TTC549 (cell line): ENCODE measurements around the gene PCED1B.
"Not testable (repeated sequence)": the region's sequence is repeated elsewhere in the genome, so short reads cannot be mapped to it uniquely, and the experiment has no call there.

ENCODE experiments used
- FAIRE-seq: peaks from 2 replicates; lab custom pipeline; 2012; peaks lifted over from hg19 to GRCh38; lab: Jason Lieb, UNC

PCED1B gene

DNA sequence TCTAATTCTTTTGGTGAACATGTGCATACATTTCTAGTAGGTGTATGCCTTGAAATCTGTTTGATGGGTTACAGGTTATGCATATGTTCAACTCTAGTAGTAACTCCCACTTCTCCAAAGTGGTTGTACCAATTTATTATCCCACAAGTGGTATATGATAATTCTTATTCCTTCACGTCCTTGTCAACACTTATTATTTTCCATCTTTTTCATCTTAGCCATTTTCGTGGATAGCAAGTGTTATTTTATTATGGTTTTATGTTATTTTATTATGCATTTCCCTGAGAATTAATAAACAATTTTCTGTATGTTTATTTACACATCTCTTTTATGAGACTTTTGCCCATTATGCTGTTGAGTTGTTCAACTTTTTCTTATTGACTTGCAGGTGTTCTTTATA lies 11.6 kb downstream of the PCED1B start:
- no peak for FAIRE-seq

DNA sequence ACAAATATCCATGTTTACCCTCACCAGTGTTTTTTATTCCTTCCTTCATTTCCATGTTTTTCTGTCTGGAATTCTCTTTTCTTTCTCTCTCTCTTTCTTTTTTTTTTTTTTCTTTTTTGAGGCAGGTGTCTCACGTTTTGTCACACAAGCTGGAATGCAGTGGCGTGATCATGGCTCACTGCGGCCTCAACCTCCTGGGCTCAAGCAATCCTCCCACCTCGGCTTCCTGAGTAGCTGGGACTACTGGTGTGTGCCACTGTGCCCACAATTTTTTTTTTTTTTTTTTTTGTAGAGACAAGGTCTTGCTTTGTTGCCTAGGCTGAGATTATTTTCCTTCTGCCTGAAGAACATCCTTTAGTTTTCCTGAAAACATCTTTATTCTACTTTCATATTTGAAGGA lies 15.4 kb downstream of the PCED1B start:
- no peak for FAIRE-seq

DNA sequence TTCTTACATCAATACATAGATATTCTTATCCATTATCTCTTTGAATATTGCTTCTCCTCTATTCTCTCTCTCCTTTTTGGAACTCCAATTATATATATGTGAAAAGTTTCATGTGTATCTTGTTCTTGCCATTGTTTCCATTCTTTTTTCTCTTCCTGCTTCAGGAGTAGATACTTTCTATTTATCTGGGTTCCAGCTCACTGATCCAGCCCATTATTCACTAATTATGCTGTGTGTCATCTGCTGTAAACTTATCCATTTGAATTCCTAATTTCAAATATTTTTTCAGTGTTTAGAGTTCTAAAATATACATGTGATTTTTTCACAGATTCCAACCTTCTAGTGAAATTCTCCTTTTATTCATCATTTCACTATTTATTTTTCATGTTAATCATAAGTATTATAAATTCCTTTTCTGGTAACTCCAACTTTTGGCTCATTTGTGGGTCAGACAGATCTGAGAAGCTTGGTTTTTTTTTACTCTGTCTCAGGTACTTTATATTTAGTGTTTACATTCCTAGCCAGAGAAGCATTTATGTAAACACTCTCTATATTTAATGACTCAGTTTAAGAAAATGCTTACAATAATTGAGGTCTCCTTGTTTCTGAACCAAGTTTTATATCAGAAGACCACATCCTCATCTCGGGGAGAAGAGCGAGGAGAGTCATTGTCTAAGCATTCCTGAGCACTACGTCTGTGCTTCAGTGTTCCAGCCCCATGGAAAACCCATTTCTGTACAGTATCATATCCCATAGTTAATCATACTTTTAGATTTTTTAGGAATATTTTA lies 16.2 kb downstream of the PCED1B start:
- FAIRE-seq, result no peak

DNA sequence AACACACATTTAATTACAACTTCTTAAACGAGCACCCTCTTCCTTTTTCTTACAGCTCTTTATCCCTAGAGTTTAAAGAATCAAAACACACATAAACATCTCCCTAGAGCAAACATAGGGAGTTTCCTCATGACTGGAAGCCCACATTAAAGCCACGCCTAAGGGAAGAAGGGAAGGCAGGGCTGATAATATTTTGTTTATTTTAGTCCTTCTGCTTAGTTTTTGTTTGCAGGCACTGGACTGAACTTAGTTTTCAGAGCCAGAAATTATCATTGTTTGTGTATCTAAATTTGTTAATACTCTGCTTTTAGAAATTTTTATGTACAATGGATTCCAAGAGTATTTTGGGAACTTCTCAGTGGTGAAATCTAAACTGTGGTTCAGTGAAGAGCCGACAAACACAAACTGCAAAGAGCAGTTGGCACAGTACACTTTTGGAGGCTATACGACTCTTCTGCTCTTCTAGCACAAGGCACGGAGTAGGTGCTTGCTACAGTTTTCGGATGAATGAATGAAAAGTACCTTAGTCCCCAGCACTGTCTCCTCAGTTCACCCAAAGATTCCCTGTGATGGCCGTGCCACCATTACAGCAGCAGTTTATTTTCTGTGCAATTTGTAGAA lies 18.0 kb downstream of the PCED1B start:
- no peak for FAIRE-seq

DNA sequence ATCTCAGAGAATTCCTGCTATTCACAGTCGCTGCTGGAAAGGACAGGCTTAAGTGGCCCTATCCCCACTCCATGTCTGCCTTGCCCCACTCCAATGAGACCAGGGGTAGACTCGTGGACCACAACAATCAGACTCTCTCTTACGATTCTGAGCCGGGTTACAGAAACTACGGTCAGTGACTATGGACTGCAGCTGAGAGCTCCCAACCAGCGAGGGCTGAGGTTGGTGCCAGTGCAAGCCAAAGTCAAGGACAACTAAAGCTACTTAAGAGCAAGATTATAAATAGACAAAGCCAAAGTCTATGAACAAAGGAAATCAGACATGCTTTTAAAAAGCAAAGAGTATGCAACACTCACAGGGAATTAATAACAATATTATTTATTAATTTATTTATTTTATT lies 18.7 kb downstream of the PCED1B start:
- FAIRE-seq, result no peak

DNA sequence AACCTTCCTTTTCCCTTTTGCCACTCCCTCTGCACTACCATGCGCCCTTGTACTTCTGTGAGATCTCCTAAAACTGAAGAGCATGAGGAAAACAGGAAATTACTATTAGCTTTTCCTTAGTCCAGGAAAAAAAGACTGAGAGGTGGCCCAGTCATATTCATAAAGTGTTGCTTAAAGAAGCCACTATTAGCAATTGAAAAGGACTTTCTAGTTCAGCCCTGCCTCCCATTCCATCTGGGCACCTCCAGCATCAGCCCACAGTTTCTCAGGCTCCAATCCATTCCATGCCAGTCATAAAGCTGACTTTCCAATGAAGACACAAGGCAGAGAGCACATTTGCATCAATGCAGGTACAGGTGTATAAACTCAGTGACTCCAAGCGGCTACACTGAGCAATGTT lies 20.2 kb downstream of the PCED1B start:
- no peak for FAIRE-seq

DNA sequence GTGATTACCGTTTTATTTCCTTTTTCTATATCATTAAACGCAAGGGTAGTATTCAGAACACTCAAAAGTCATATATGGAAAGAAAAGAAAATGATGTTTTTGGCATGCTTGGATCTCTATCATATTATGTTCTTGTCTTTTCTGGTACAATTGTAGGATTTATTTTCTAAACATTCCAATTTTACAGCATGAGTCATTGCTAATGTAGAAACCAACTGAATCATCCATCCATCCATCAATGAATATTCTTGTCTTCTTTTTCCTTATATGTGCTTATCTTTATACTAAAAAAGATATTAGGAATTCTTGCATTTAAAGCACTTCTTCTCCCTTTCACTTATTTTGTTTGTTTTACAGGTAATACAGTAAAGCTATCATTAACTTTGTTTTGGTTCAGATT lies 20.7 kb downstream of the PCED1B start:
- FAIRE-seq, result no peak

DNA sequence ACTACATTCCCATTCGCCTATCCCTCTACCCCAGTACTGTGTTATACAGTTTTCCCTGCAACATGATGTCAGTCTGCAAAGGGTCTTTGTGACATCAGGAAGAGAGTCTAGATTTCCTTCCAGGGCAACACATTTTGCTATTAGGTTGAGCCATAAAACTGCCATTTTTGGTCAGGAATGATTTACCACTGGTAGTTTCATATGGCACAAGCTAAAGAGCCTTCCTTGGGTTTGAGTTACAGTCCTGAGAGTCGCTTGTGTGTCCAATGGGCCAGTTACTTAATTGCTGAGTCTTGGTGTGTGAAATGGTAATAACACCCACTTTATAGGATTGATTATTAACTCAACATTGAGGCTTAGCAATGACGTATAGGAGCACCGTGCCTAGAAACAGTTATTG lies 23.0 kb downstream of the PCED1B start:
- no peak for FAIRE-seq

DNA sequence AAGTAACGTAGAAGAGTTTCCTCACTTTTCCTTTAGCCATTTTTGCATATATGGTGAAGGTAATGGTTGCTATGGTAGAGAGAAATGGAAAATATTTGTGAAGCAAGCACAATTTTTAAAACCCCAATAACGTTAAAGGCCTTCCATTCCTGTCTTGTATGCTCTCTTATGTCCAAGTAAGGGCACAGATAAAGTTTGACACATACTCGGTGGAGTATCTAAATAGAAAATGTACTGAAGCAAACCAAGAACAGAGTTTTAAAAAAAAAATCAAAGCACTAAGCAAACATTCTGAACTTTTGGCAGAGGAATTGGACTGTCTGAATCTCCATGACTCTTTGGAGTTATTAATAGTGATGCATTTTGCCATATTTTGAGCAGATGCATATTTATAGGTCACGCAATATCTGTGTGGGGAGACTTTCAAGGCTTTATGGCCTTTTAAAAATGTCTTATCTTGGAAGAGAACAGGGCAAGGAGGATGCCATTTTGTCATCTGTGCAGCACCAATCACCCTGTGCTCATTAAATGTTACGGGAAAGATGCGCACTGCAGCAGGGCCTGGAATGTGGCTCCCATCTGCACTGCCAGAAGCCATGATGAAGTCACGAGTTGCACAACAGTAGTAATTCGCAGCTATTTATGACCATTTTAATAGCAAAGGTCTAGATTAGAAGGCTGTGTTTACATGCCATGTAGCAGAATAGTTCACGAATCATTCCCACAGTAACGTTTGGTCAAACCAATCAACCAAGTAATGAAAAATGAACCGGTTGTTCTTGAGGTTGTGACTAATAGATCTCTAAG lies 23.6 kb downstream of the PCED1B start:
- FAIRE-seq, result no peak

DNA sequence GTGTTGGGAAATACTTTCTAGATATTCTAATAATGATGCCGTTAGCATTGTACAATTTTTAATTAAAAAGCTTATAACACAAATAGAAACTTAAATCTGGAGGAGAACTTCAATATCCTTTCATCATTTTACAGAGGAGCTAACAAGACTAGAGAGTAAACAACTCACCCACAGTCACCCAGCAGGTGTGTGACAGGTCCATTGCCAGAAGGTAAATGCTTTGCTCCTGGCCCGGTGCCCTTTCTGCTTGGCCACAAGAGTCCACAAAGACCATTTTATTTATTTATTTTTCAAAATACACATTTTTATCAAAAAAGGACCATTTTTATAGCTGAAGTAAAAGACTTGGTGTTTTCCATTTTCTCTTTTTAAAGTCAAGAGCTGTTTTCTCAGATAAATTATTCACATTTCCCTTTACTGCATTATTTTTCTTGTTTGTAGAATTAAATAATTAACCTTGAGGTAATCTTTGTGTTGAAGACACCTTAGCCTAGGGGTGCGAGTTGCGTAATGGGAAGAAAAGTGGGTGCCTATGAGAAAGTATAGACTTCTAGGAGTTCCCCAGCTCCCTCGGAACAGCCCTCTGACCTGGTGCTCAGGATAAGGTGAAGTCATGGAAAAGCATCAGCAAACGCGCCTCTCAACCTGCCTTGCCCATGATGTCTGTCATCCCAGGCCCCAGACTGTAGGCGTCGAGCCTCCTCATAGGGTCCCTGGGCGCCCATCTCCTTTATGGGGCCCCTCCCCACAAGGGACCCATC lies 26.7 kb downstream of the PCED1B start:
- no peak for FAIRE-seq

DNA sequence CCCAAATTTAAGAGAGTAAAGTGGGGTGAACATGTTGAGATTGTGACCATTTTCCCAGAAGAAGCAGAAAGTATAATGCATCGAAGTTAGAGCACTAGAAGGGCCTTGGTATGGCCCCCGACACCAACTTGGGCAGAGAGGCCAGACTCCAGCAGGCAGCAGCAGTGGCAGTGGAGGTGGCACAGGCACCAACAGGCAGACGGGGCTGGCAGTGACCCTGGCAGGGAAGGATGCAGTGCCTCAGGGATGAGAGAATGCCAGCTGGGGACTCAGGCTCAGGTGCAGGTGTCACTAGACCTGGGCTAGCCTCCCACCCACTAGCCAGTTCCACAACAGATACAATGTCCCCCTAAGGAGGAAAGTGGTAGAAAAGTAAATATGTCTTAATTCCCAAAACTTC lies 28.0 kb downstream of the PCED1B start:
- FAIRE-seq, result no peak

DNA sequence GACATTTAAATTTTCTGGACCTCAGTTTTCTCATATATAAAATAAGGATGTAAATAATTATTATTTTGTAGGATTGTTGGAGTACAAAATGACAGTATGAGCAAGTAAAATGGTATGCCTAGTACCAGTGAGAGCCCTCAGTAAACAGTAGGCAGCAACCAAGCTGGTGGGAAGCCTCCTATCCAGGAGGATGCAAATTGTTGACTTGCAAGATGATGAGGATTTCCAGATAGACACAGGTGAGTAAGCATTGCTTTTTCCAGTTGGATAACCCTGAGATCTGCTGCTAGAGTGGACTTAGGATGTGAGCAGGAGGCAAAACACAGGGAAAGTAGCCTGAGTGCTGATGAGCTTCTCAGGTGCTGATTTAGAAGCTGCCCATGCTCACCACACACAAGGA lies 28.5 kb downstream of the PCED1B start:
- FAIRE-seq, result no peak

DNA sequence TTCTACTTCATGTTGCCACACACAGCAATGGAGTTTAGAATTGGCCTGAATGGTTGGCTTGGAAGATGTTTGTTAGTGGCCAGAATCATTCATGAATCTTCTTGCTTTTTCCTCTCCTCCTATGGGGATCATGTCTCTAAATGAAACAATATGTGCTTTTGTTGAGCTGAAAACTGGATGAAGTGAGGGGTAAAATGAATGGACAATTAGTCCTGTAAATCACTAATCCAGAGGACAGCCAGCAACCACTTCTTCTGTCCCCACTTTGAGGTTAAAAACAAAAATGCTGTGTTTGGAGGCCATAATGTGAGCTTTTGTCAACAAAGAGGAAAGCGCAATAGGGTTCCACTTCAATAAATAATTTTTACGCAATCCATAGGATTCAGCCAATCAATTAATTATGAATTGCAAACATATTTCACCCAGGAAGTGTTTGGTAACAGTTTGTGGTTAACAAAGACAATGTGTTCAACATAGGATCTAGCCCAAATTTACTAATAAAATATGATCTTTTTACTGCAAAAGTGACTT lies 30.7 kb downstream of the PCED1B start:
- no peak for FAIRE-seq

DNA sequence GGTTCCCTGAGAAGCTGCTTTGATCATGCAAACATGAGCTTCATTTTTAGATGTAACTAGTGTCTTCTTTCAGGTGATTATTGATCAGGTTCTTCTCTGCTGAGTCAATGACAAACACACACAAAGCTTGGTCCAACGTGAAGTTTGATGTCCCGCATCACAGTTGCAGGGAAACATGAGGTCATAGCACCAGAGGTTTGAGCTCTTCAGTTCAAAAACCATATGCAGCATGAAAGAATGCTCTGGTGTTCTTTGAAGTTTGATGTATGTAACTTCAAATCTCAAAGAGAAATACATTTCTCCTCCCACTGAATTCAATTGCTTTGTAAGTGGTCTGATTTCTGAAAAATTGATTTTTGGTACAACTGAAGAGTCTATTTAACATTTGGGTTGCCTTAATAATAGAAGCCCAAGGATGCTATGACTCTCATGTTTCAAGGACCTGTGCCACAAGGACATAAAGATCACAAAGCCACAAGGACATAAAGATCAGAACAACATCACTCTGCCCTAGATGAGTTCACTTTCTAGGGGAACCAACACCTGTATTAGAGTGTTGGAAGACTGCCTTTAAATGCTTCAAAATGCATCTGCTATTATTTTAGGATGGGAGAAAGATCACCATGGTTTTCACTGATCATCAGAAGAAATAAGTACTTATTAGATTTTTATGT lies 31.4 kb downstream of the PCED1B start:
- no peak for FAIRE-seq

DNA sequence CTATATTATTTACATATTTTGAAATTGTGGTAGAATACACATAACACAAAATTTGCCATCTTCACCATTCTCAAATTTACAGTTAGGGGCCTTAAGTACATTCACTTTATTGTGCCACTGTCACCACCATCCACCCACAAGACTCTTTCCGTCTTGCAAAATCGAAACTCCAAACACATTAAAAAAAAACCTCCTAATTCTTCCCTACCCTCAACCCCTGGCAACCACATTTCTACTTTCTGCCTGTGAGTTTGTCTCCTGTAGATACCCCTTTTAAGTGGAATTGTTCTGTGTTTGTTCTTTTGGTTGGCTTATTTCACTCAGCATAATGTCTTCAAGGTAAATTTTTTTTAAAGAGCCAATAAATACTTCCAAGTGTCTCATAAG lies 32.0 kb downstream of the PCED1B start:
- FAIRE-seq, result no peak

DNA sequence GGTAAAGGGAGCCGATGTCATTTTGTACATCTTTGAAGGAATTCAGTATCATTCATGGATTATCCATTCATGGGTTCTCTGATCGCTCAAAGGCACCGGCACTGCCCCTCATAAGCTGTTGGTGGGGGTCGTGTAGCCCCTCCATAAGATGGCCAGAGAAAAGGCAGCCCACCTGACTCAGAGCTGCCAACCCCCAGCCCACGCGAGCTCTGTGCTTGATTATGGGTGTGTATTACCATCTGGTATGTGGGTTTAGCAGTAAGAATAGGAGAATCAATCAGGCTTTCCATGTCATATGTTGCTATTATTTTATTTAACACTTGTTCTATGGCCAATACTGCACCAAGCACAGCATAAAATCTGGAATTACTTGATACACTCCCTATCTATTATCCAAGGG lies 32.4 kb downstream of the PCED1B start:
- no peak for FAIRE-seq

DNA sequence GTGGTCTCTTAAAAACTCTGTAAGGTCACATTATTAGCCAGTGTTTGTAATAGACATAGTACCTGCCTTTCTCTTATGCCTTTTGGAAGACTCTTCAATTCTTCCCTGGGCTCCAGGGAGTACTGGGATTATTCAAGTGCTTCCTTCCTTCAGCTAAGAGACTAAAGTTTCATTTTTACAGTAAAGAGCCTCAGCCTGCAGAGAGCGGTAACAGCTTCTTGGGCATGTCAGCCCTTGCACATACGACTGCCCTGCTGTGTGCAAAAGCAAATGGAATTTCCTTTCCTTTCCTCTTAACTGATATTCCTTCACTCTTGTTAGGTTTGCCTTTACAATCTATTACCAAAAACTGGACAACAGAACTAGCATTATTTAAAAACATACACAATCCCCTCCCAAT lies 33.3 kb downstream of the PCED1B start:
- FAIRE-seq, result no peak

DNA sequence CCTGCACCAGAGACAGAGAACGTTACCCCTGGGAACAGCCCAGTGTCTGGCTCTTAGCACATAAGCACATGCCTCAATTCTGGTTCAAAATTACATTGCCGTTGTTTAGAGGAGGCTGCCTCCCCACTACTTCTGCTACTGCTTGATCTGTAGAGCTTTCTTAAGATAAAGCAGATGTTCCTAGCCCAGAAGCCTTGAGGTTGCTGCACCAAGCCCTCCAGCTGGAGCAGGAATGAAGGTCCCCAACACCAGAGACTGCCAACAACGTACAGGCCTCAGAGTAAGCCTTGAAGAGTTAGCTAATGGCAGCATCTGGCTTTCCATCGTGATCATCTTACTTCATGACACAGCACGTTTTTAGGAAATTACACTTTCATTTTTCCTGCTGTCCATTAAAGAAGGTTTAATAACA lies 35.1 kb downstream of the PCED1B start:
- FAIRE-seq, result no peak

DNA sequence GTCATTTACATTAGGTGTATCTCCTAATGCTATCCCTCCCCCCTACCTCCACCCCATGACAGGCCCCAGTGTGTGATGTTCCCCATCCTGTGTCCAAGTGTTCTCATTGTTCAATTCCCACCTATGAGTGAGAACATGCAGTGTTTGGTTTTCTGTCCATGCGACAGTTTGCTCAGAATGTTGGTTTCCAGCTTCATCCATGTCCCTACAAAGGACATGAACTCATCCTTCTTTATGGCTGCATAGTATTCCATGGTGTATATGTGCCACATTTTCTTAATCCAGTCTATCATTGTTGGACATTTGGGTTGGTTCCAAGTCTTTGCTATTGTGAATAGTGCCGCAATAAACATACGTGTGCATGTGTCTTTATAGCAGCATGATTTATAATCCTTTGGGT lies 37.9 kb downstream of the PCED1B start:
- FAIRE-seq, result not testable (repeated sequence)

DNA sequence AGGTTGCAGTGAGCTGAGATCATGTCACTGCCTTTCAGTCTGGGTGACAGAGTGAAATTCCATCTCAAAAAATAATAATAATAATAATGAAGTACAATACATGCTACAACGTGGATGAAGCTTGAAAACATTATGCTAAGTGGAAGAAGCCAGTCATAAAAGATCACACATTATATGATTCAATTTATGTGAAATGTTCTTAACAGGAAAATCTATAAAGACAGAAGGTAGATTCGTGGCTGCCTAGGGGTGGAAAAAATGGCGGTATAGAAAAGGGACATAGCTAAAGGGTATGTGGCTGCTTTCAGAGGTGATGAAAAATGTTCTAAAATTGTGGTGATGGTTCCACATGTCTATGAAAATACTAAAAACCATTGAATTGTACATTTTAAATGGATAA lies 41.3 kb downstream of the PCED1B start:
- FAIRE-seq, result no peak

DNA sequence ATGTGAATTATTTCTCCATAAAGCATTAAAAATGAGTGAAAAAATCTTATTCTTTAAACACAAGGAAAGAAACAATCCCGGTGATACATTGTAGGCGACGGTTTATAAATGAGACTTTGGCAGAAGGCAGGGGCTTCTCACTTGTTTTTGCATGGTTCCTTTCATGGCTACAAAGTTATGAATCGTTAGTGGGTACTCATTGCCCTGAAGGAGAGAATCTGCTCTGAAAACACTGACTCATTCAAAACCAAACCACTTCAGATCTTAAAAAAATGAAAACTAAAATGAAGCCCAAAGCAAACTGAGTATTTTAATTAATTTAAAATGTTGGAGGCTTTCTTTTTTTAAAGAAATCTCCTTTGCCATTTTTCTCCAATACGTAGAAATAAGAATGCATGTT lies 41.7 kb downstream of the PCED1B start:
- no peak for FAIRE-seq

DNA sequence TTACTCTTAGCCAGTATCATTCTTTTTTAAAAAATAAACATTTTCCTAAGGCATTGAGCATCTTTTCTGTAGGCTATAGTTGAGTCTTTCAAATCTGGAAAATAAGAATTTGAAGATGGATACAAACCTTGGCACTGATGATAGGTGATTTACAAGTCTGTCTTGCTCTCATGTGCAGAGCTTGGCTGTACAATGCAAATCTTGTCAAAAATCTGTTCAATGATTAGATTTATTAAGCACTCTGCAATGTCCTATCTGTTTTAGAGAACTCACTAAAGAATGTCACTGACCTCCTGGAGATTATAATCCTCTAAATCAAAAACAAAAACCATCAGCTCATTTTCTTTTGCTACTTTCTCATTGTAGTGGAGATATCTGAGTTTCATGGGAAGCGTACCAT lies 43.2 kb downstream of the PCED1B start:
- no peak for FAIRE-seq
